ENCODE measurements around the gene RPL36AL.

DNA sequence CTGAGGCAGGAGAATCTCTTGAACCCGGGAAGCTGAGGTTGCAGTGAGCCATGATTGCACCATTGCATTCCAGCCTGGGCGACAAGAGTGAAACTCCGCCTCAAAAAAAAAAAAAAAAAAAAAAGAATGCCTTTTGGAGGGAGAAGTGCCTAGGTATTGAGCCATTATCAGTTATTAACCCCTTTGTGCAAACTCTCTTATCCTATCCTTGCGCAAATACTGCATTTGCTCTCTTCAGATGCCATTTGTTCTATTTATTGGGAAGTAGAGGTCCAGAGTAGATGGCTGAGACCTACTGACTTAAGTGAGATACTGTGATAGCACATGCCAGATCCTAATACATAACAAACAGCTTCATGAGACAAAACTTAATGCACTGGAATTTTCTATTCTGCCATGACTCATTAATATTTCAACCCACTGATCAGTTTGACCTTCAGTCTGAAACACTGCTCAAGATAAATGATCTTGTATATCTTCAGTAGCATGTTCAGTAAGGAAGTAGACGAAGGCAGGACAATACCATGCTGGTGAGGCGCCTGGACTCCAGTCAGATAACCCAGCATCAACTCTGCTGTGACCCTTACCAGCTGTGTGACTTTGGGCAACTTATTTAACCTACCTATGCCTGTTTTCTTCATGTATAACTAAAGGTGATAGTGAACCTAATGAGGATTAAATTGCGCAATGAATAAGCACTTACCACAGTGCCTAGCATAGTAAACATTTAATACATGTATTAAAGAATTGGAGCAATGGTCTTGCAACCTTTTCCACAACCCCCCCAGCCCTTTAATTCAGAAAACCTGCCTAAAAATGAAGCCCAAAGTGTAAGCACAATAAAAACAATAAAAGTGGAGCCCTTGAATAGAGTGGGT lies 20.4 kb upstream of the RPL36AL start:
- TF ChIP-seq, protein P1, sequence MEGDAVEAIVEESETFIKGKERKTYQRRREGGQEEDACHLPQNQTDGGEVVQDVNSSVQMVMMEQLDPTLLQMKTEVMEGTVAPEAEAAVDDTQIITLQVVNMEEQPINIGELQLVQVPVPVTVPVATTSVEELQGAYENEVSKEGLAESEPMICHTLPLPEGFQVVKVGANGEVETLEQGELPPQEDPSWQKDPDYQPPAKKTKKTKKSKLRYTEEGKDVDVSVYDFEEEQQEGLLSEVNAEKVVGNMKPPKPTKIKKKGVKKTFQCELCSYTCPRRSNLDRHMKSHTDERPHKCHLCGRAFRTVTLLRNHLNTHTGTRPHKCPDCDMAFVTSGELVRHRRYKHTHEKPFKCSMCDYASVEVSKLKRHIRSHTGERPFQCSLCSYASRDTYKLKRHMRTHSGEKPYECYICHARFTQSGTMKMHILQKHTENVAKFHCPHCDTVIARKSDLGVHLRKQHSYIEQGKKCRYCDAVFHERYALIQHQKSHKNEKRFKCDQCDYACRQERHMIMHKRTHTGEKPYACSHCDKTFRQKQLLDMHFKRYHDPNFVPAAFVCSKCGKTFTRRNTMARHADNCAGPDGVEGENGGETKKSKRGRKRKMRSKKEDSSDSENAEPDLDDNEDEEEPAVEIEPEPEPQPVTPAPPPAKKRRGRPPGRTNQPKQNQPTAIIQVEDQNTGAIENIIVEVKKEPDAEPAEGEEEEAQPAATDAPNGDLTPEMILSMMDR (IDR thresholded peaks at IDR 0.05) = no peak
- TF ChIP-seq EZH2phosphoT487 (IDR thresholded peaks at IDR 0.05) = no peak
- TF ChIP-seq EZH2 (IDR thresholded peaks at IDR 0.05) = no peak
